Upper lobe of left lung (tissue), 4 donors: ENCODE data around the gene ABHD16B.

Source experiments
- CTCF ChIP-seq, 6 experiments: fragments of 450-650 bp in 4 of 6; fragments of 200-600 bp in 2 of 6; sonication (generic) in 2 of 6; IDR thresholded peaks; one replicate each; pipeline ENCODE4 v1.5.1; 2016 to 2019; ENCODE audit warnings: antibody characterized with exemption in 6 of 6
- POLR2AphosphoS5 ChIP-seq, 2 donors: sonication (generic); formaldehyde crosslinking; IDR thresholded peaks; one replicate each; pipeline ENCODE4 v1.5.1; 2017; ENCODE audit warnings: antibody characterized with exemption in 2 of 2

- TF ChIP-seq CTCF (IDR thresholded peaks at IDR 0.05): no peak
- no peak for TF ChIP-seq POLR2AphosphoS5 (IDR thresholded peaks at IDR 0.05)
Measured at GRCh38 chr20:63828951-63829350, 32.3 kb upstream of the ABHD16B start.
